H9 (cell line): ENCODE results near the gene HS3ST6. TPM values are rescaled to one million over a fixed set of nuclear protein-coding genes. Genes with fewer than 3 reads are reported as not detected.

Source experiments
- DNase-seq: peaks from one replicate; pipeline ENCODE4 v3.0.0-alpha.2; 2017
- H2AFZ ChIP-seq: one replicate; pipeline ENCODE4 v1.6.1; 2013; ENCODE audit warnings: mild to moderate bottlenecking, low read length, control low read depth, moderate library complexity
- H2AK5ac ChIP-seq: 2 replicates; pipeline ENCODE4 v1.6.1; 2013; ENCODE audit warnings: low read length, control low read depth, mixed read lengths; ENCODE audit not compliant: insufficient read length
- H2BK120ac ChIP-seq: one replicate; pipeline ENCODE4 v1.6.1; 2013; ENCODE audit warnings: low read depth, mild to moderate bottlenecking, low read length, control low read depth, inconsistent platforms; ENCODE audit not compliant: poor library complexity, severe bottlenecking
- H2BK12ac ChIP-seq: 2 replicates; pipeline ENCODE4 v1.6.1; 2013; ENCODE audit warnings: low read length, control low read depth, mixed read lengths, low read depth; ENCODE audit not compliant: insufficient read length
- H2BK15ac ChIP-seq: 2 replicates; pipeline ENCODE4 v1.6.1; 2013; ENCODE audit warnings: low read depth, low read length, control low read depth
- H2BK20ac ChIP-seq: one replicate; pipeline ENCODE4 v1.6.1; 2013; ENCODE audit warnings: low read depth, mild to moderate bottlenecking, low read length, control low read depth, inconsistent platforms; ENCODE audit not compliant: poor library complexity, severe bottlenecking
- H2BK5ac ChIP-seq: 2 replicates; pipeline ENCODE4 v1.6.1; 2013; ENCODE audit warnings: low read length, control low read depth, mixed read lengths; ENCODE audit not compliant: insufficient read length
- H3K14ac ChIP-seq: 2 replicates; pipeline ENCODE4 v1.6.1; 2013; ENCODE audit warnings: low read length, control low read depth; ENCODE audit not compliant: insufficient read depth
- H3K18ac ChIP-seq: 2 replicates; pipeline ENCODE4 v1.6.1; 2013; ENCODE audit warnings: low read depth, mild to moderate bottlenecking, mixed read lengths, low read length, control low read depth; ENCODE audit not compliant: insufficient read length
- H3K23ac ChIP-seq: 2 replicates; pipeline ENCODE4 v1.6.1; 2013; ENCODE audit warnings: low read length, control low read depth, mixed read lengths, low read depth; ENCODE audit not compliant: insufficient read length
- H3K23me2 ChIP-seq: 2 replicates; pipeline ENCODE4 v1.6.1; 2013; ENCODE audit warnings: low read depth, mild to moderate bottlenecking, mixed read lengths, low read length, control low read depth; ENCODE audit not compliant: insufficient read length, poor library complexity, severe bottlenecking
- H3K27ac ChIP-seq: 2 replicates; pipeline ENCODE4 v1.5.1; 2013; ENCODE audit warnings: low read length, control low read depth, mixed read lengths, low read depth; ENCODE audit not compliant: insufficient read length
- H3K27me3 ChIP-seq: 2 replicates; pipeline ENCODE4 v1.6.1; 2013; ENCODE audit warnings: low read length, control low read depth, inconsistent platforms; ENCODE audit not compliant: insufficient read depth
- H3K4ac ChIP-seq: 2 replicates; pipeline ENCODE4 v1.6.1; 2013; ENCODE audit warnings: low read depth, mild to moderate bottlenecking, control low read depth, inconsistent platforms, low read length, moderate library complexity
- H3K4me1 ChIP-seq: 2 replicates; pipeline ENCODE4 v1.6.1; 2013; ENCODE audit warnings: low read length, control low read depth, inconsistent platforms; ENCODE audit not compliant: insufficient read depth
- H3K4me2 ChIP-seq: 2 replicates; pipeline ENCODE4 v1.6.1; 2013; ENCODE audit warnings: low read length, control low read depth, mixed read lengths; ENCODE audit not compliant: insufficient read length, insufficient read depth
- H3K56ac ChIP-seq: 2 replicates; pipeline ENCODE4 v1.6.1; 2013; ENCODE audit warnings: low read depth, mild to moderate bottlenecking, mixed read lengths, low read length, control low read depth; ENCODE audit not compliant: insufficient read length
- H3K79me1 ChIP-seq: 2 replicates; pipeline ENCODE4 v1.6.1; 2013; ENCODE audit warnings: low read depth, mild to moderate bottlenecking, moderate library complexity, low read length, control low read depth, inconsistent platforms; ENCODE audit not compliant: insufficient read depth, poor library complexity, severe bottlenecking
- H3K79me2 ChIP-seq: 2 replicates; pipeline ENCODE4 v1.6.1; 2013; ENCODE audit warnings: low read length, control low read depth, inconsistent platforms; ENCODE audit not compliant: insufficient read depth
- H3K9ac ChIP-seq: 2 replicates; pipeline ENCODE4 v1.6.1; 2013; ENCODE audit warnings: low read length, control low read depth, mixed read lengths; ENCODE audit not compliant: insufficient read length; ENCODE audit errors: extremely low read depth
- H3K9me3 ChIP-seq: one replicate; pipeline ENCODE4 v1.6.1; 2013; ENCODE audit warnings: low read depth, low read length, inconsistent platforms; ENCODE audit not compliant: control insufficient read depth
- H3T11ph ChIP-seq: one replicate; pipeline ENCODE4 v1.6.1; 2013; ENCODE audit warnings: mild to moderate bottlenecking, low read length, control low read depth, inconsistent platforms
- H4K20me1 ChIP-seq: one replicate; pipeline ENCODE4 v1.6.1; 2013; ENCODE audit not compliant: control insufficient read depth, insufficient read length, insufficient read depth
- H4K5ac ChIP-seq: 2 replicates; pipeline ENCODE4 v1.6.1; 2013; ENCODE audit warnings: low read depth, mild to moderate bottlenecking, mixed read lengths, low read length, control low read depth; ENCODE audit not compliant: insufficient read length
- H4K8ac ChIP-seq: replicated peaks from 2 replicates; pipeline ENCODE4 v1.6.1; 2013; ENCODE audit warnings: low read length, control low read depth, mixed read lengths, low read depth; ENCODE audit not compliant: insufficient read length
- H4K91ac ChIP-seq: 2 replicates; pipeline ENCODE4 v1.6.1; 2013; ENCODE audit warnings: low read depth, mild to moderate bottlenecking, moderate library complexity, mixed read lengths, low read length, control low read depth; ENCODE audit not compliant: insufficient read length
- H3K27ac Mint-ChIP-seq, 3 experiments: 2 replicates in 2 of 3; 3 replicates in 1 of 3; pipeline ENCODE4 v1.8.0; 2020 to 2021; ENCODE audit warnings: mixed read lengths in 3 of 3, mild to moderate bottlenecking in 1 of 3, moderate library complexity in 1 of 3
- H3K27me3 Mint-ChIP-seq: 2 replicates; pipeline ENCODE4 v1.8.0; 2021; ENCODE audit warnings: low read depth, mild to moderate bottlenecking, moderate library complexity, mixed read lengths
- H3K36me3 Mint-ChIP-seq, 3 experiments: 2 replicates in 2 of 3; 3 replicates in 1 of 3; pipeline ENCODE4 v1.8.0; 2020 to 2021; ENCODE audit warnings: low read depth in 3 of 3, mixed read lengths in 3 of 3; ENCODE audit not compliant: insufficient read depth in 1 of 3
- H3K4me1 Mint-ChIP-seq, 2 experiments: 2 replicates each; pipeline ENCODE4 v1.8.0; 2020; ENCODE audit warnings: mixed read lengths in 2 of 2
- H3K4me3 Mint-ChIP-seq, 2 experiments: 2 replicates in 1 of 2; 3 replicates in 1 of 2; pipeline ENCODE4 v1.8.0; 2020 to 2021; ENCODE audit warnings: mild to moderate bottlenecking in 2 of 2, mixed read lengths in 2 of 2, moderate library complexity in 1 of 2
- H3K9me3 Mint-ChIP-seq, 2 experiments: 2 replicates in 1 of 2; 3 replicates in 1 of 2; pipeline ENCODE4 v1.8.0; 2020; ENCODE audit warnings: mild to moderate bottlenecking in 2 of 2, mixed read lengths in 2 of 2, moderate library complexity in 1 of 2
- WGBS: extraction: QIAGEN DNeasy Blood & Tissue Kit; methylation state at CpG from one replicate; pipeline ENCODE4 v1.1.7; 2013; ENCODE audit warnings: missing lambda C conversion rate, low lambda C conversion rate, mixed read lengths; ENCODE audit not compliant: insufficient read length; ENCODE audit errors: extremely low coverage; 5-methylcytosine and 5-hydroxymethylcytosine counted together
- total RNA-seq: library from RNA; stranded (reverse); gene quantifications from 2 replicates; pipeline ENCODE4 v1.2.1, GENCODE V29; 2021
- TF ChIP-seq, protein P1 (sequence below): fragments of 200-600 bp; sonication (generic); conservative IDR thresholded peaks from 3 replicates; pipeline ENCODE4 v1.8.0; 2021; ENCODE audit warnings: antibody characterized with exemption, mild to moderate bottlenecking

The HS3ST6 gene
- total RNA-seq, 1 experiment from 2014 or later: not detected

DNA sequence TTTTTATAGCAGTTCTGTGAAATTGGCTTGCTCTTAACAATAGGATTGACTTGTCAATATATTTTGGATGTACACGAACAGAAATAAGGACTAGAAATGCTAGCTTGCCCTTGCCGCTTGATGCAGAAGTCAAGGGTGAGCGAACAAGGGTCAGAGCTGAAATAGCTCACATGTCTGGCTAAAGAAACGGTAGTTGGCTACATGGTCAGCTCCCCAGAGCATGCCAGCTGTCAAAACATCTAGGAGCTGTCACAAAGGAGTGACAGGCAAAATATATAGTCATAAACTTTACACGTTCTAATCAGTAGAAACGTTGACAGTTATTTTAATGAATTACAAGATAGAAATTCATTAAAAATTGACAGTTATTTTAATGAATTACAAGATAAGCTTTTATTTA, 43.4 kb downstream of the HS3ST6 start:
- Histone ChIP-seq H3K4me1 (no peaks in the 10 kb centered on the region), H2AFZ (no peak overlapping the region), H3K4ac (no peak overlapping the region), H4K5ac (no peak overlapping the region), H2BK12ac (no peak overlapping the region), H3K27me3 (no peaks in the 10 kb centered on the region; the same call in 1 of the 2 replicates), H2BK15ac (no peak overlapping the region), H3K56ac (no peak overlapping the region), H2BK5ac (no peak overlapping the region), H3T11ph (no peak overlapping the region), H3K9ac (no peak overlapping the region), H3K18ac (no peak overlapping the region), H2AK5ac (no peak overlapping the region), H3K14ac (no peak overlapping the region), H3K23me2 (no peaks in the 10 kb centered on the region), H3K4me2 (no peak overlapping the region), H2BK20ac (no peak overlapping the region), H3K79me2 (no peaks in the 10 kb centered on the region; the same call in 1 of the 2 replicates), H4K20me1 (no peaks in the 10 kb centered on the region), H3K23ac (no peak overlapping the region), H4K91ac (no peak overlapping the region), H4K8ac (no peak overlapping the region), H3K27ac (no peak overlapping the region), H3K9me3 (no peaks in the 10 kb centered on the region), H2BK120ac (no peak overlapping the region), H3K79me1 (no peaks in the 10 kb centered on the region)
- Mint-ChIP-seq H3K4me3 (no peak overlapping the region), H3K36me3 (peaks cover 0 to 3% (median 0%) of the 10 kb centered on the region in 3 experiments; a peak in 1 of 7 replicates), H3K27me3 (peaks cover 61% of the 10 kb centered on the region), H3K27ac (no peak overlapping the region), H3K9me3 (peaks cover 0 to 2% of the 10 kb centered on the region in 2 experiments; a peak in 1 of 5 replicates), H3K4me1 (peaks cover 2 to 8% of the 10 kb centered on the region in 2 experiments; a peak in 2 of 4 replicates)
- no CpG with 5 or more reads among the region's 6 CpGs for WGBS
- TF ChIP-seq, protein P1, sequence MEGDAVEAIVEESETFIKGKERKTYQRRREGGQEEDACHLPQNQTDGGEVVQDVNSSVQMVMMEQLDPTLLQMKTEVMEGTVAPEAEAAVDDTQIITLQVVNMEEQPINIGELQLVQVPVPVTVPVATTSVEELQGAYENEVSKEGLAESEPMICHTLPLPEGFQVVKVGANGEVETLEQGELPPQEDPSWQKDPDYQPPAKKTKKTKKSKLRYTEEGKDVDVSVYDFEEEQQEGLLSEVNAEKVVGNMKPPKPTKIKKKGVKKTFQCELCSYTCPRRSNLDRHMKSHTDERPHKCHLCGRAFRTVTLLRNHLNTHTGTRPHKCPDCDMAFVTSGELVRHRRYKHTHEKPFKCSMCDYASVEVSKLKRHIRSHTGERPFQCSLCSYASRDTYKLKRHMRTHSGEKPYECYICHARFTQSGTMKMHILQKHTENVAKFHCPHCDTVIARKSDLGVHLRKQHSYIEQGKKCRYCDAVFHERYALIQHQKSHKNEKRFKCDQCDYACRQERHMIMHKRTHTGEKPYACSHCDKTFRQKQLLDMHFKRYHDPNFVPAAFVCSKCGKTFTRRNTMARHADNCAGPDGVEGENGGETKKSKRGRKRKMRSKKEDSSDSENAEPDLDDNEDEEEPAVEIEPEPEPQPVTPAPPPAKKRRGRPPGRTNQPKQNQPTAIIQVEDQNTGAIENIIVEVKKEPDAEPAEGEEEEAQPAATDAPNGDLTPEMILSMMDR: no peak
- DNase-seq: no peak
